K562 (cell line): ENCODE data around the gene PLA2G4F. TPM values are rescaled to one million over a fixed set of nuclear protein-coding genes. Genes with fewer than 3 reads are reported as not detected.
A peak's percentile ranks its signal among the peaks of the same experiment; 100 is the strongest.

Experiments used
- CREM ChIP-seq: IDR thresholded peaks from 2 replicates; pipeline ENCODE4 v1.6.1; 2014; ENCODE audit warnings: antibody characterized with exemption, low read depth
- EHMT2 ChIP-seq: fragments of 450-650 bp; IDR thresholded peaks from 2 replicates; pipeline ENCODE4 v1.6.1; 2018; ENCODE audit warnings: antibody characterized with exemption
- ELF2 ChIP-seq: fragments of 250-450 bp; sonication (Bioruptor Pico); IDR thresholded peaks from 2 replicates; pipeline ENCODE4 v1.5.0; 2021; ENCODE audit warnings: mild to moderate bottlenecking
- HNRNPH1 ChIP-seq: fragments of 200-400 bp; formaldehyde crosslinking; optimal IDR thresholded peaks from 2 replicates; pipeline ENCODE3; 2017; ENCODE audit warnings: low read depth, mild to moderate bottlenecking, low read length, moderate library complexity
- IFI16 ChIP-seq: fragments of 250-450 bp; sonication (Bioruptor Pico); IDR thresholded peaks from 2 replicates; pipeline ENCODE4 v2.1.2; 2022; ENCODE audit warnings: mild to moderate bottlenecking, inconsistent platforms
- ILF3 ChIP-seq: fragments of 450-650 bp; IDR thresholded peaks from 2 replicates; pipeline ENCODE4 v1.6.1; 2018; ENCODE audit warnings: antibody characterized with exemption, mild to moderate bottlenecking, moderate library complexity, borderline replicate concordance
- MGA ChIP-seq: fragments of 450-650 bp; IDR thresholded peaks from 2 replicates; pipeline ENCODE4 v1.6.1; 2016; ENCODE audit warnings: mild to moderate bottlenecking, moderate library complexity
- MTA1 ChIP-seq: fragments of 450-650 bp; IDR thresholded peaks from 2 replicates; pipeline ENCODE4 v1.6.1; 2017; ENCODE audit warnings: borderline replicate concordance
- RB1 ChIP-seq: fragments of 450-650 bp; IDR thresholded peaks from 2 replicates; pipeline ENCODE4 v1.6.1; 2017; ENCODE audit warnings: low read depth, mild to moderate bottlenecking
- RCOR1 ChIP-seq, 2 experiments: IDR thresholded peaks; 2 replicates each; pipeline ENCODE4 v1.6.1; 2012; ENCODE audit warnings: low read depth in 2 of 2, low read length in 2 of 2, borderline replicate concordance in 1 of 2, improper control_type of control experiment in 1 of 2
- RNF2 ChIP-seq: sonication (generic); IDR thresholded peaks from 2 replicates; pipeline ENCODE4 v1.6.1; 2016
- SMC3 ChIP-seq: conservative IDR thresholded peaks from 2 replicates; pipeline ENCODE4 v1.6.1; 2011; ENCODE audit warnings: low read depth, low read length, improper control_type of control experiment; ENCODE audit not compliant: insufficient read depth
- SRSF3 ChIP-seq: fragments of 200-400 bp; formaldehyde crosslinking; IDR thresholded peaks from 2 replicates; pipeline ENCODE4 v1.6.1; 2016; ENCODE audit warnings: mild to moderate bottlenecking, low read length, moderate library complexity; ENCODE audit not compliant: insufficient read depth
- TARDBP ChIP-seq: fragments of 450-650 bp; IDR thresholded peaks from 2 replicates; pipeline ENCODE4 v1.6.1; 2016
- TBL1XR1 ChIP-seq, 2 experiments: IDR thresholded peaks; 2 replicates each; pipeline ENCODE4 v1.6.1; 2012; ENCODE audit warnings: improper control_type of control experiment in 2 of 2, low read length in 2 of 2, mild to moderate bottlenecking in 1 of 2
- TEAD4 ChIP-seq, 2 experiments: sonication (generic) in 1 of 2; formaldehyde crosslinking in 1 of 2; IDR thresholded peaks; 2 replicates each; pipeline versions ENCODE4 v1.6.1 to v1.8.0; 2012 to 2022; ENCODE audit warnings: borderline replicate concordance in 1 of 2, inconsistent platforms in 1 of 2, low read length in 1 of 2, mild to moderate bottlenecking in 1 of 2, missing genetic modification reagents in 1 of 2
- ZNF124 ChIP-seq: sonication (generic); formaldehyde crosslinking; IDR thresholded peaks from 2 replicates; pipeline ENCODE4 v1.8.1; 2022; ENCODE audit warnings: missing genetic modification reagents
- ZNF165 ChIP-seq: fragments of 250-450 bp; sonication (Bioruptor Pico); IDR thresholded peaks from 2 replicates; pipeline ENCODE4 v1.4.0; 2020; ENCODE audit warnings: borderline replicate concordance
- ZNF696 ChIP-seq: fragments of 250-450 bp; sonication (Bioruptor Pico); conservative IDR thresholded peaks from 2 replicates; pipeline ENCODE4 v1.4.0; 2020; ENCODE audit warnings: mild to moderate bottlenecking, moderate library complexity
- ZNF717 ChIP-seq: fragments of 250-450 bp; sonication (Bioruptor Pico); IDR thresholded peaks from 2 replicates; pipeline ENCODE4 v1.5.0; 2021
- polyA plus RNA-seq, 8 experiments: library from polyadenylated mRNA; depleted of rRNA in 4 of 8; stranded (reverse) in 5 of 8; unstranded in 3 of 8; fragments of >200 nt; fragmentation: Nextera tagmentation in 2 of 8; fragmentation: Illumina TruSeq in 1 of 8; extraction: Ambion mirVana in 2 of 8; extraction: Trizol in 1 of 8; gene quantifications; 2 replicates each; pipeline versions ENCODE4 v1.2.1 to v1.2.3, GENCODE V29; 2011 to 2014; ENCODE audit warnings: inconsistent platforms in 1 of 8, missing spikeins in 1 of 8
- total RNA-seq, 7 experiments: library from RNA; depleted of rRNA in 6 of 7; stranded (reverse); fragments of >200 nt in 6 of 7; fragmentation: Illumina TruSeq in 2 of 7; extraction: Trizol in 2 of 7; gene quantifications; 2 replicates each; pipeline versions ENCODE4 v1.2.1 to v1.2.3, GENCODE V29; 2011 to 2021; ENCODE audit warnings: low replicate concordance in 1 of 7

PLA2G4F gene
- total and polyA plus RNA-seq, 9 of the 15 experiments (the other 6 are each of a cell fraction or from before 2014, with no cell fraction given) = 0.02 TPM; not detected in 8

GRCh38 chr15:42133886-42134502, 22.4 kb downstream of the PLA2G4F start (continued):
- TF ChIP-seq TBL1XR1 (IDR thresholded peaks at IDR 0.05; ENCODE audit: low read length in 2 of 2) (no peak), ZNF717 (no peak), ELF2 (no peak), MGA (no peak), TEAD4 (IDR thresholded peaks at IDR 0.05; ENCODE audit: low read length) (no peak), TEAD4 (CRISPR knock-in tag; IDR thresholded peaks at IDR 0.05; ENCODE audit: borderline replicate concordance) (no peak), CREM (0 out of 2 replicates have a peak, but pooled peaks have one; percentile 48), HNRNPH1 (no peak), RB1 (peak; percentile 58; the same call in 1 of the 2 replicates), MTA1 (no peak), ZNF165 (CRISPR knock-in tag) (no peak), SMC3 (peak; percentile 72), EHMT2 (0 out of 2 replicates have a peak, but pooled peaks have one; percentile 12), SRSF3 (no peak), RNF2 (no peak), IFI16 (CRISPR knock-in tag) (no peak), TARDBP (no peak), ILF3 (no peak), RCOR1 (IDR thresholded peaks at IDR 0.05; ENCODE audit: borderline replicate concordance in 1 of 2, low read depth in 2 of 2, low read length in 2 of 2) (peak in 1 of 2 experiments; percentile 49; a peak in 1 of 4 replicates), ZNF696 (CRISPR knock-in tag) (no peak), ZNF124 (CRISPR knock-in tag) (no peak)
